HG02973 (cell line): ENCODE measurements around the gene GPC5.

Source experiments
- ATAC-seq: cut with Tn5 transposase; IDR thresholded peaks from one replicate; pipeline ENCODE4 v1.9.1; 2021; ENCODE audit warnings: moderate library complexity; ENCODE audit not compliant: unreplicated experiment

Gene GPC5

DNA sequence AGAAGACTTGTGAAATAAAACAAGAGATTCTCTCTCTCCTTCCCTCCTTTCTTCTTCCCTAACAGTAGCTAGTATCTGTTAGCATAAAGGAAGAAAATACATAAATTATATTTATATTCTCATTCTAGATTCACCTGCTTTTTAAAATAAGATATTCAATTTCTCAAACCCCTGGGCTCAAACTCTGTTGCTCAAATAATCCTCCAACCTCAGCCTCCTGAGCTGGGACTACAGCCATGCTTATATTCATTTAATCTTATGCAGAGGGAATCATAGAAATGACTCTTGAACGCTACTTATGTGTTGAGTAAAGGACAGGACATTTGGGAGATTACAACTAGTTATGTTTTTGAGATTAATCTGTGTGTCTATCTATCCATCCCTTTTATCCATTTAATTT lies 56.2 kb downstream of the GPC5 start:
- ATAC-seq, result no peak

DNA sequence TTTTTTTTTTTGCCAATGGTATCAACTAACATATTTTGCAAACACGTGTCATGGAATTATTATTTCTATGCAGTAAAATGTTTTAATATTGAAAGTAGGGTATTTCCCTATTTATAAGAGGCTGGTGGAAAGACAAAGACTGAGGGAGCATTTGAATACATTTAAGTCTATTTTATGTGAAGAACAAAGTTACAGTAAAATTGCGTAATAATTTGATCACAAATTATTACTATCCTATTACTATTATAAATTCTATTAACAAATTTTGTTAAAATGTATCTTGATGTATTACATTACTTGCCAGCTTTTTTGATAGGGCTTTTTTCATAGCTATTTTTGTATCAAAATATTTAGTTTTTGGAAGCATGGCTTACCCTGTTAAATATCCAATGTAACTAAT lies 58.4 kb downstream of the GPC5 start:
- no peak for ATAC-seq

DNA sequence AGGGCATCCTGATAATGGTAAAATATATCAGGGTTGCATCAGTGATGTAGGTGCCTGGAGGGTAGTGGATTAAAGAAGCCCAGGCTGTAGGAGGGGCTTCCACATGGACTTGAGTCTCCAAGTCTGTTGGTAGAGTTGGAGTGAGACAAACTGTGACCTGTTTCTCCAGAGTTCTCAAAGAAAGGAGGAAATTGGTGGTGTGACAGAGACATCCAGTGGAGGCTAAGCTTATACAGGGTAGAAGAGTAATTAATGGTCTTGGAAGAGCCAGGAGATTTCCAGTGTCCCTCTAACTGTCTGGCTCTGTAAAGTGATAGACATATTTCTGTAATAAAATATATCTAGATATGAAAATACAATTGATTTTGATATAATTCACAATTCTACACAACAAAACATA lies 61.1 kb downstream of the GPC5 start:
- no peak for ATAC-seq

DNA sequence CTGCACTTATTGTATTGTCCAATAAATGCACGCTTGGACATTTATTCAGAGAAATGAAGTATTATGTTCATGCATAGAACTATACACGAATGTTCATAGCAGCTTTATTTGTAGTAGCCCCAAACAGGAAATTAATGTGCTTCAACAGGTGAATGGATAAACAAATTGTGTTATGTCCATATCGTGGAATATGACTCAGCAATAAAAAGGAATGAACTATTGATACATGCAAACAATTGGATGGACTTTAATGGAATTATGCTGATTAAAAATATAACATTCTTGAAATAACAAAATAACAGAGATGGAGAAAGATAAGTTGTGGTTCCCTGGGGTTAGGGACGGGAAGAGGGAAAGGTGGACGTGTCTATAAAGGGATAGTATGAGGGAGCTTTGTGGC lies 65.9 kb downstream of the GPC5 start:
- ATAC-seq, result no peak

DNA sequence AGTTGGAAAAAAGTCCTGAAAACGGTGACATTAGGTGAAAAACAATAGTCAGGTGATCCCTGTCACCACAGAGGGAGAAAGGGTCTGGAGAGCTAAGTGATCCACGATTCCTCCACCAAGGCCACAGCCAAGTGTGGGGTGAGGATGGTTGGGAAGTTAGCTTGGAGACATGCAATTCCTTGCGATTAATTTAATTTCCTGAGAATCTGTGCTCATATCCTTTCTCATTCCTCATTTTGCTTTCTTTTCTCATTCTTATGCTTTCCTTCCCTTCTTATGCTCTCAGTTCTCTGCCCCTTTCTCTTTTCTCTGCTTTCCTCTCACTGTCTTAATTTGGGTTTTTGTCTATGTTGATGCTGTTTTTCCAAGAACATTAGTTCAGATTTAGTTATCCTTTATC lies 68.8 kb downstream of the GPC5 start:
- no peak for ATAC-seq

DNA sequence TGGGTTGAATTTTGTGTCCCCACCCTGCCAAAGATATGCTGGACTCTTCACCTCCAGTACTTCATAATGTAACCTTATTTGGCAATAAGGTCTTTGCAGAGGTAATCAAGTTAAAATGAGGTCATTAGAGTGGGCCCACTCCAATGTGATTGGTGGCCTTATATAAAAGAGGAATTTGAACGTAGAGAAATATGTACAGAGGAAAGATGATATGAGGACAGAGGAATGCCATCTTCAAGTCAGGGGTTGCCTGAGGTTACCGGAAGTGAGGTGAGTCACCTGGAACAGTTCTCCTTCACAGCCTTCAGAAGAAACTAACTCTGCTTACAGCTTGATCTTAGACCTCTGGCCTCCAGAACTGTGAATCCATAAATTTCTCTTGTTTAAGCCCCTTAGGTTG lies 69.9 kb downstream of the GPC5 start:
- ATAC-seq, result no peak

DNA sequence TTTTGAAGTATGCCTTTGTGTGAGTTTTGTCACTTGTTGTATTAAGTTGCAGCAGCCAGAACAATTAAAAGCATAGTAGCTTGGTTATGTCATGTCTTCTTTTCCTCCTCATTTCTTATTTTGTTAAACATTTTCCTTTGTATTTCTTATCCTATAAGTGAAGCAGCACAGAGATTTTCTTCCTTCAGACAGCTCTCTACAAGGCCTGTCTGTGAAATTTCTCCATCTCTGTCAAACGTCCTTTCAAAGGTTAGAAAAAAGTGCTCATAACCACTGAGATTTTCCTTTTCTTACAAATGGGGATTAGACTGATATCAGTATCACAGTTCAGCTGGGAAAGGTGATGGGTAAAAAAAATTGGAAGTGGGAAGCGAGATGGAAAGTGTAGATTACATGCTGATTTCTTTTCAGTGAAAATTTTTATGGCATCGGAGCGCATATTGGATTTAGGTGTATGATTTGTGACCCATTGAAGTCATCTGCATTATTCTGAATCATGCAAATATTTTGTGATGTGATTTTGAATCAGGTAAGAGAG lies 71.7 kb downstream of the GPC5 start:
- ATAC-seq, result no peak

DNA sequence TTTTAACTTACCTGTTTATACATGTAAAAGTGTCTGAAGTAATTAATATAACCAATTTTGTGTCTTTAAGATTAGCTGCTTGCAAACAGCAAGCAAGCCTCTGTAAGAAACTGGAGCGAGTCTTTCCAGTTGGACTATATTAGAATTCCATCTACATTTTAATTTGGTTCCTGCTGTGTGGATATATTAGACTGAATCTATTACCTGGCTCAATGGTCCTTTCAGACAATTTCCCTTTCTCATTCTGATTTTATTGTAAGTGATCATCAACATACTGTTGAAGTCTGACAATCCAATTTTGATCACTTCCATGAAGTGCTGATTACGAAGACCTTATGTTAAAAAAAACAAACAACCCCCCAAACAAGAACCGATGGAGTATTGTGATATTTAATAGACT lies 72.3 kb downstream of the GPC5 start:
- no peak for ATAC-seq

DNA sequence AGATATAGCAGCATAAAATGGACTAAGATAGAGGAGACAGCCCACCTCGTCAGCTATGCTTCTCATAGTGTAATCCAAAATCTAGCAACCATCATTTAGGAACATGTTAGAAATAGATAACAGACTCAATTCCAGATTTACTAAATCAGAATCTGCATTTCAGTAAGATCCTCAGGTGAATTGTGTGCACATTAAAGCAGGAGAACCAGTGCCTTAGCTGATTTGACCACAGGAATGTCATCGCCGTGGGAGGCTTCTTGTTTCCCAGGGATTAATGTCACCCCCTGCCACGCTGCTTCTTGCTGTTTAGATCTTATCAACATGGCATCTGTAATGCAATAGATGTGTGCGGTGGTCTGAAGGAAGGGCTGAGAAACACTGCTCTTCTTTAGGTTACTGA lies 84.0 kb downstream of the GPC5 start:
- no peak for ATAC-seq

DNA sequence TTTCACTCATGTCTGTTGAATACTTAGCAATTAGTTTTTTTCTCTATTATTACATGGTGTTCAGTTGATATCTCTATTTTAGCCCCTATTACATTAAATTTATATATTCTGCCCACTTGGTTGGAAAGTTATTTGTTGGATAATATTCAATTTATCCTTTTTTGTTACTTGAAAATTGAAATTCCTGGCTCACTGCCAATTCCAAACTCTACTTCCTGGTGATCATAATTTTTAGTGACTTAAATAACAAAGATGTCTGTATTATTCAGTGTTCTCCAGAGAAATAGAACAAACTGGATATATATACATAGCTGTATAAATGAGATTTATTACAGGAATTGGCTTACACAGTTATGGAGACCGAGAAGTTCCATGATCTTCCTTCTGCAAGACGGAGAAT lies 93.6 kb downstream of the GPC5 start:
- ATAC-seq, result no peak

DNA sequence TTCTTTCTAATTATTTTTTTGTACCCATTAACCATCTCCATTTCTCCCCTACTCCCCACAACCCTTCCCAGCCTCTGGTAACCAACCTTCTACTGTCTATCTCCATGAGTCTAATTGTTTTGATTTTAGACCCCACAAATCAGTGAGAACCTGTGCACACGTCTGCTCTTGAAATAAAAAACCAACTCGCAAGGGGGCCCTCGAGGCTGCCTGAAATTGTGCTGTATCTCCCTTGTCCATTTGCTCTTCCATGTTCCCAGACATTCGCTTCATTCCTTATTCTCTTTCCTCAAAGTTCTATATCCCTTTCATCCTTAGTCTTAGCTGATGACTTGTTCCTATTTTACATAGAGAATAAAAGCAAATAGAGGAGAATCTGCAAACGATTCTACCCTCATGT lies 95.0 kb downstream of the GPC5 start:
- ATAC-seq, result no peak

DNA sequence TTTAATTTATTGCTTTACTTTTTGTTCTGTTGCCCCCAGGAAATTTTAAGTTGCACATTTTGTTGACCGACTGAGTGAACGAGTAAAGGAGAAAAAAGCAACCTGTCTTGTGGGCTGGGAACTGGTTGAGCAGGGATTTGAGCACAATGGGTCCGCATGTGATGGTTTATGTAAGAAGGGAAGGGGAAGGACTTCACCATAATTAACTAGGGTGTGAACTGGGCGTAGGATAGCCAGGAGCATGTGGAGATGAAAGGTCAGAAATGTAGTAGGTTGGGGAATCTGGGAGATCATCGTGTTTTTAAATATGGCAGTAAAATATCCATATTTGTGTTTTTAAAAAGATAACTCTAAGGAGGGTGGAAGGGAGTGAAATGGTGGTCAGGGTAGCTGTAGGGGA lies 99.9 kb downstream of the GPC5 start:
- no peak for ATAC-seq

DNA sequence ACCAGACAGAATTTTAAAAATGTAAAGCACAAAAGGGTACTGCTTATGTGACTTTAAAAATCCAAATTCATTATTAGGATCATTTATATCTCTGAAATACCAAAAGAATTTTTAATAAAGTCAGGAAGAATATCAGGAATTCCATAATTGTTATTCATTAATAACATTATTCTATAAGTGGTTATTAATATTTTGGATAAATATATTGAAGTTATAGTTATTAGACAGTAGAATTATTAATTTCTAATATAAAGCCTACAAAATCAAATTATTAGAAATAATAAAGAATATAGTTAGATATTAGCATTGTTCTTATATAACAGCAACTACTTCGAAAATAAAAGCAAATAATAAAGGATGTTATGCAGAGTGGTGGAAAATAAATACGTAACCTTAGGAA lies 105.8 kb downstream of the GPC5 start:
- ATAC-seq, result no peak

DNA sequence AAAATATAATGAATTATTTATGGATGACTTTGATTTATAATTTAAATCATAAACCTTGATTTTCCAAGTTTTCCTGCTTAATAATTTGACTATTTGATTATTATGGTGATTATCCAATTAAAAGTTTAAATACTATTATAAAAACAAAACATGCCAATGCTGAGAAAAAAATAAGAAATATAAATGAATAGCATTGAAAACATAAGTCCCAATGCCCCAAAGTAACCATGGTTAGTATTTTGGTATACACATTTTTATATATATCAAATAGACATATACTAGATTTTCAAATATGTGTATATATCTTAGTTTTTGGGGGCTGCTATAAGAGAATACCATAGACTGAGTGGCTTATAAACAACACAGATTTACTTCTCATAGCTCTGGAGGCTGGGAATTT lies 108.3 kb downstream of the GPC5 start:
- no peak for ATAC-seq

DNA sequence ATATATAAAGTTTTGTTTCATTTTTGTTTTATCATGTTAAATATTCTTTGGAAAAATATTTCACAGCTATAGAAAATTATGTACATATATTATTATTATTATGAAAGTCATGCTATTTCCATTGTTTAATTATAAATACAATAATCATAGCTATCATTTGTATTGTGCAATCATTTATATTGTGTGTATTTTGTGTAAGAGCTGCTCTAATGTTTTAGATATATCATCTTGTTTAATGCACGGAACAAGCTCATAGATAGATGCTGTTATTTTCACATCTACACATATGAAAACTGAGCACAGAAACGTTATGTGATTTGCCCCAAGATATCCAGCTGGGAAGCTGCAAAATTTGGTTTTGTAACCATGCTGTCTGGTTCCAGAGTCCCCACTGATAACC lies 111.6 kb downstream of the GPC5 start:
- no peak for ATAC-seq

DNA sequence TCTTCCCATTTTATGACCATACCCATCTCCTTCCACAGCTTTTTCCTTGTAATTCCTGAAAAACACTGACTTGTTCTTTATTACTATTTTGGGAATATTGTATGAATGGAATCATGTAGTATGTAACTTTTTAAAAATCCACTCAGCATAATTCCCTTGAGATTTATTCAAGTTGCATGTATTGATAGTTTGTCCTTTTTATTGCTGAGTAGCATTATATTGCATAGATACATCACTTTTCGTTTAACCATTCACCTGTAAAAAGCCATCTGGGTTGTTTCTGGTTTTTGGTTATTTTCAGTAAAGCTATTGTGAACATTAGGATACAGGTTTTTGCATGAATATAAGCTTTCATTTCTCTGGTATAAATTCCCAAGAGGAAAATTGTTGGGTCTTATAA lies 115.4 kb downstream of the GPC5 start:
- ATAC-seq, result no peak

DNA sequence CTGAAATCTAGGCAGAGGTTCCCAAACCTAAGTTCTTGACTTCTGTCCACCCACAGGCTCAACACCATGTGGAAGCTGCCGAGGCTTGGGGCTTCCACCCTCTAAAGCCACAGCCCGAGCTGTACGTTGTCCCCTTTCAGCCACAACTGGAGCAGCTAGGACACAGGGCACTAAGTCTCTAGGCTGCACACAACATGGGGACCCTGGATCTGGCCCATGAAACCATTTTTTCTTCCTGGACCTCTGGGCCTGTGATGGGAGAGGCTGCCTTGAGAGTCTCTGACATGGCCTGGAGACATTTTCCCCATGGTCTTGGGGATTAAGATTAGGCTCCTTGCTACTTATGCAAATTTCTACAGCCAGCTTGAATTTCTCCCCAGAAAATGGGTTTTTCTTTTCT lies 118.4 kb downstream of the GPC5 start:
- ATAC-seq, result no peak

DNA sequence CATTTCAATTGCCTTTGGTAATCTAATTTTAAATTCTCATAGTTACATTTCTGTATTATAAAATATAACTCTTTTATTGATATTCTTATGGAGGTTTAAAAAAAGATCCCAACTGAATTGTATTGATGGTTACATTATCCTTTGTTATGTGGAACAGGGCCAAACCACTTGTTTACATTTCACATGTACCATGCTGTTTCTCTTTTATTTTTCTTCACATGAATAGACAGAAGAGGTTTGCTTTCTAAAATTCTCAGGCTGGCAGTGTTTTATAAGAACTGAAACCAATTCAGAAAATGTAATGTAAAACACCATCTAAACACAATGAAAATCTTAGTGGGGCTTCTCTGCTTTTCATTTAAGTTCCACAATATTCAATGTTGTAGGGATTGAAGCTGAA lies 122.5 kb downstream of the GPC5 start:
- ATAC-seq, result no peak

DNA sequence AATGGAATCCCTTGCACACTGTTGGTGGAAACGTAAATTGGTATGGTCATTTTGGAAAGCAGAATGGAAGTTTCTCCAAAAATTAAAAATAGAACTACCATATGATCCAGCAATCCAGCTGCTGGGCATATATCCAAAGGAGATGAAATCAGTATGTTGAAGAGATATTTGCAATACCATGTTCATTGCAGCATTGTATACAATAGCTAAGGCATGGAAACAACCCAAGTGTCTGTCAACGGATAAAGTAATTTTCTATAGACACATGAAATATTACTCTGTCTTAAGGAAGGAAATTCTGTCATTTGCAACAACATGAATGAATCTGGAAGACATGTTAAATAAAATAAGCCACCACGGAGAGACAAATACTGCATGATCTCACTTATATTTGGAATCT lies 124.7 kb downstream of the GPC5 start:
- ATAC-seq, result no peak

DNA sequence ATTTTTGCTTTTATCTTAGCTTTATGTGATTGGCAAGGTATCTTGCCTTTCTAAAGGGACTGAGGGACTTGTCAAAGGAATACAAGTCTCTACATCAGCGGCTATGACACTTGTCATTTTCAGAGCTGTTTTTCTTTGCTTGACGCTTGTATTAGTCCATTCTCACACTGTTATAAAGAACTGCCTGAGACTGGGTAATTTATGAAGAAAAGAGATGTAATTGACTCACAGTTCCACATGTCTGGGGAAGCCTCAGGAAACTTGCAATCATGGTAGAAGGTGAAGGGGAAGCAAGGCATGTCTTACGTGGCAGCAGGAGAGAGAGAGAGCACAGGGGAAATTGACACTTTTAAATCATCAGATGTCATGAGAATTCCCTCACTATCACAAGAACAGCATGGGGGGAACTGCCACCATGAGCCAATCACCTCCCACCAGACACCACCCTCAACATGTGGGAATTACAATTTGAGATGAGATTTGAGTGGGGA lies 128.2 kb downstream of the GPC5 start:
- ATAC-seq, result no peak

DNA sequence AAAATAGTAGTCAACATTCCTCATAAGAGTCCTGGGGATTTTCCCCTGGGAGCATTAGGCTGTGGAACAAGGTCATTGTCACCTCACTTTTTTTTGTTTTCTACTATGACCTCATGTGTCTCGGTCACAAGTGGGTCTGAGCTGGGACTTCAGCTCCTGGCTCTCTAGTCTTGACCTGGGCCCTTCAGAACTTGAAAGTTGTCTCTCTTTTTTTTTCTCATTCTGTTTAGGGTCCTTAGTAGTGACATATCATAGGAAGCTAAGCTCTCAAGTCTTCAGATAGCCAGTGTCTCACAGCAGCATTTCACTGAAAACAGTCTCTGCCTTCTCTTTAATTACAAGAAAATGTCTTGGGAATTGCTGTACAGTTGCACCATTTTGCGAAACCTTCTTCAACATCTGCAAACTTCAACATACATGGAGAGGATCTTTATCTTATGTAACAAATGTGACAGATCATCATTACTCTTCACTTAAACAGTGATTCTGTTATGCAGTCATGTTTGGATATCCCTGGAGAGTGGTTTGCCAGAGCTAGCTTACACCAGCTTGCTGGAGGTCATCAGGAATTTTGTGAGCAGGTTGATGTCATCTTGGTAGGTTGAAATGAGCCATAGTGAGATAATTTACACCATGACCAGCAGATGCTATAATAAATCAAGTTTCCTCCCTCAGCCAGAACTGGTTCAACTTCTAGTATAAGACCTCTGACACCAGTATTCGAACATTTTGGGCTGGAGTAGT lies 131.5 kb downstream of the GPC5 start:
- no peak for ATAC-seq

DNA sequence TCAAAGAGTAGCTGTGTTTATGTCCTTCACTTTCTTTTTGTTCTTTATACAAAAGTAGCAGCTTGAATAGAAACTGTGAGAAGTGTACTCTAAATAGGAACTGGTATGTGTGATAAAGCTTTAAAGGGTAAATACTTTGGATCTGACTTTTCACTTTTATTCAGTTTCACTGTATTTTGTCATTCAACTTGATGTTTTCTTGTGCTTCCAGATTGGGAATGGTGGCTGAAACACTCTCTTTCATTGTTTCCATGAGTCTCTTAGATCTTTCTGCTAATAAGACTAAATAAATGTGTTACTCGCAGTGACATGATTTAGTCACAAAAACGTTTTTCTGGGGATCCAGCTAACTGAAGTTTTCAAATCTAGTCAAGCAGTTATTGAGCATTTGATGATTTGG lies 133.2 kb downstream of the GPC5 start:
- no peak for ATAC-seq

DNA sequence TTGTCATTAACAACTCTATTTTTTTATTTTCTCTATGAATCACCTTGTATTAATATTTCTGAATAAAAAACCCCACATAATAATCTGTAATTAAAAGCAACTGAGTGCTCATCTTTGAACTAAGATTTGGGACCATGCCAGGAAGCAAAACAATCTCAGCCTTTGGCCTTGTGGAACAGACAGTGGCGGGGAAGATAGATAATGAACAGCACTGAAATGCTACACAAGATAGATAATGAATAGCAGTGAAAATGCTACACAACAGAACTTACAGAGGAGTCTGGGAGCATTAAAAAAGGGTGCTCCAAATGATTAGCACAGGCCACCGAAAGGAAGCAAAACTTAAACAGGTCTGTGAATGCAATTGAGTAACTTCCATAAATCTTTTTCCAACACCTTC lies 134.9 kb downstream of the GPC5 start:
- ATAC-seq, result no peak
